ENCODE results near the gene UCP2.

- TF ChIP-seq, protein P1, sequence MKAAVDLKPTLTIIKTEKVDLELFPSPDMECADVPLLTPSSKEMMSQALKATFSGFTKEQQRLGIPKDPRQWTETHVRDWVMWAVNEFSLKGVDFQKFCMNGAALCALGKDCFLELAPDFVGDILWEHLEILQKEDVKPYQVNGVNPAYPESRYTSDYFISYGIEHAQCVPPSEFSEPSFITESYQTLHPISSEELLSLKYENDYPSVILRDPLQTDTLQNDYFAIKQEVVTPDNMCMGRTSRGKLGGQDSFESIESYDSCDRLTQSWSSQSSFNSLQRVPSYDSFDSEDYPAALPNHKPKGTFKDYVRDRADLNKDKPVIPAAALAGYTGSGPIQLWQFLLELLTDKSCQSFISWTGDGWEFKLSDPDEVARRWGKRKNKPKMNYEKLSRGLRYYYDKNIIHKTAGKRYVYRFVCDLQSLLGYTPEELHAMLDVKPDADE (IDR thresholded peaks at IDR 0.05) = no peak
- TF ChIP-seq CTCF (conservative IDR thresholded peaks at IDR 0.05; ENCODE audit: low read depth in 2 of 2) = no peak
- no peak for TF ChIP-seq EZH2 (IDR thresholded peaks at IDR 0.05; ENCODE audit: low read depth, unreplicated experiment)
- no peak for TF ChIP-seq EZH2phosphoT487 (IDR thresholded peaks at IDR 0.05; ENCODE audit: unreplicated experiment)
- no peak for TF ChIP-seq STAT1 (IDR thresholded peaks at IDR 0.05; ENCODE audit: unreplicated experiment)
- TF ChIP-seq POLR2AphosphoS5 (IDR thresholded peaks at IDR 0.05; ENCODE audit: low read depth) = no peak
- no peak for TF ChIP-seq REST (IDR thresholded peaks at IDR 0.05; ENCODE audit: unreplicated experiment)
- no peak for TF ChIP-seq ZNF331 (CRISPR knock-in tag; IDR thresholded peaks at IDR 0.05; ENCODE audit: low read depth)
- no peak for TF ChIP-seq ZNF114 (CRISPR knock-in tag; IDR thresholded peaks at IDR 0.05)
These were observed 24.0 kb downstream of the UCP2 start for GRCh38 chr11:73958521-73959141.

Data from GM23338 (cell line).